ENCODE data around the gene R3HDML.

Gene R3HDML

GRCh38 chr20:44394702-44395460 lies 58.0 kb downstream of the R3HDML start:
- no peak for TF ChIP-seq CTCF (IDR thresholded peaks at IDR 0.05)
- Histone ChIP-seq H3K9me3 (no peaks in the 10 kb centered on the region), H3K36me3 (no peaks in the 10 kb centered on the region), H3K4me3 (ENCODE audit: low read depth in 1 of 2, low read length in 1 of 2) (no peak overlapping the region), H3K27ac (no peak overlapping the region), H3K27me3 (peaks cover 2% of the 10 kb centered on the region), H3K4me1 (ENCODE audit: control insufficient read depth in 1 of 2, insufficient read depth in 1 of 2, low read depth in 1 of 2, low read length in 1 of 2) (no peaks in the 10 kb centered on the region)

GRCh38 chr20:44395461-44396340 lies 58.9 kb downstream of the R3HDML start:
- Histone ChIP-seq H3K27ac (no peak overlapping the region), H3K27me3 (no peaks in the 10 kb centered on the region), H3K4me3 (ENCODE audit: low read depth in 1 of 2, low read length in 1 of 2) (no peak overlapping the region), H3K36me3 (no peaks in the 10 kb centered on the region), H3K4me1 (ENCODE audit: control insufficient read depth in 1 of 2, insufficient read depth in 1 of 2, low read depth in 1 of 2, low read length in 1 of 2) (no peaks in the 10 kb centered on the region), H3K9me3 (no peaks in the 10 kb centered on the region)
- TF ChIP-seq CTCF (IDR thresholded peaks at IDR 0.05) = no peak

- Histone ChIP-seq H3K9me3 (no peaks in the 10 kb centered on the region), H3K27me3 (no peaks in the 10 kb centered on the region), H3K36me3 (no peaks in the 10 kb centered on the region), H3K27ac (no peak overlapping the region), H3K4me1 (ENCODE audit: control insufficient read depth in 1 of 2, insufficient read depth in 1 of 2, low read depth in 1 of 2, low read length in 1 of 2) (no peaks in the 10 kb centered on the region), H3K4me3 (ENCODE audit: low read depth in 1 of 2, low read length in 1 of 2) (no peak overlapping the region)
- TF ChIP-seq CTCF (IDR thresholded peaks at IDR 0.05) = no peak
Observed at GRCh38 chr20:44396369-44397130, 59.7 kb downstream of the R3HDML start.

GRCh38 chr20:44398335-44398734 lies 61.5 kb downstream of the R3HDML start:
- no peaks in the 10 kb centered on the region for H3K4me1 ChIP-seq (ENCODE audit: control insufficient read depth in 1 of 2, insufficient read depth in 1 of 2, low read depth in 1 of 2, low read length in 1 of 2)
- no peak overlapping the region for H3K4me3 ChIP-seq (ENCODE audit: low read depth in 1 of 2, low read length in 1 of 2)
- no peaks in the 10 kb centered on the region for H3K9me3 ChIP-seq
- H3K27ac ChIP-seq = no peak overlapping the region
- TF ChIP-seq CTCF (IDR thresholded peaks at IDR 0.05) = no peak
- no peaks in the 10 kb centered on the region for H3K36me3 ChIP-seq
- no peaks in the 10 kb centered on the region for H3K27me3 ChIP-seq

- Histone ChIP-seq H3K27me3 (no peaks in the 10 kb centered on the region), H3K27ac (no peak overlapping the region), H3K36me3 (no peaks in the 10 kb centered on the region), H3K4me1 (ENCODE audit: control insufficient read depth in 1 of 2, insufficient read depth in 1 of 2, low read depth in 1 of 2, low read length in 1 of 2) (no peaks in the 10 kb centered on the region), H3K4me3 (ENCODE audit: low read depth in 1 of 2, low read length in 1 of 2) (no peak overlapping the region), H3K9me3 (no peaks in the 10 kb centered on the region)
- TF ChIP-seq CTCF (IDR thresholded peaks at IDR 0.05) = no peak
Observed at GRCh38 chr20:44399446-44399845, 62.6 kb downstream of the R3HDML start.

Measured in neutrophil (primary cell).